Cardiac septum (tissue), 1 donor: ENCODE data around the gene KCNE1. TPM values are rescaled to one million over a fixed set of nuclear protein-coding genes. Genes with fewer than 3 reads are reported as not detected.
"Not testable (repeated sequence)": the region's sequence is repeated elsewhere in the genome, so short reads cannot be mapped to it uniquely, and the experiment has no call there.

Experiments
- DNase-seq: peaks from one replicate; pipeline ENCODE4 v3.0.0-alpha.2; 2020; ENCODE audit warnings: low spot score
- intact Hi-C: fragments of 100-400 bp; cut with DNase I; formaldehyde crosslinking; loops from one replicate; pipeline ENCODE4 v1.14.0; 2022
- total RNA-seq: library from RNA; stranded (reverse); fragmentation: NEBNext Ultra II Directional; extraction: Animal tissue kit (Norgen Biotek cat#: 25700); gene quantifications from one replicate; pipeline ENCODE4 v1.2.1, GENCODE V29; 2021
- donor health status: DM: no; HTN: no; CAD: no.

Gene KCNE1
- total RNA-seq, 1 donor from 2014 or later, result 17.7 TPM

DNA sequence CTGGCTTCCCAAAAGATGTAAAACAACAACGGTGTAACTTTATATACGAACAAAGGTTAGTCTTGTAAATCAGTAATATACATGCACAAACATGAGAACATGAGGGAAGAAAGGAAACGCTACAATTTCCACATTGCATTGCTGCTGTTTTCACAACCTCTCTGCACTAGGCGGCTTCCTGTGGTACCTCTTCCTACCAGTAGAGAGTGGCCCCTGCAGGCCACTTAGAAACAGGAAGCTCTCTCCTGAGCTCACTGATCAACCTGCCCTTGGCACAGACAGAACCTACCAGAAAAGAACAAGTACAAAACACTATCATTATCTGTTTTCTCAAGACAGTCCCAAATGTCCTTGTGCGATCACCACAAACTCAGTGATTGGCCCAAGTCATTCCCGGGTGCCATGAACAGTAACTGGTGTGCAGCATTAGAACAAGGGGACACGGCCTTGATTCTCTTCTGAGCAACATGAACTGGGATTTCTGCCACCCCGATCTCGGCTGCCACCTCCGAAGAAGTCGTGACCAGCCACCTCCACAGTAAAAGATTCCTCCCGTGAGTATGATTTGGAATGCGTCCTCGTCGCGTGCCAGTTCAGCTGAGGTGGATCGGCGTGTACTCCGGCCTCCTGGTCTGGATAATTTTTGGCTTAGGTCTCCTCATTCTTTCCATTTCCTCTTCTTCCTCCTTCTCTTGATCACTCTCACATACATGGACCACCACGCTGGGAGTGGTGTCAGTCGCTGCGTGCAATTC, 5.7 kb upstream of the KCNE1 start:
- intact Hi-C loops, result no loop called here
- DNase-seq, result peak; percentile 78

DNA sequence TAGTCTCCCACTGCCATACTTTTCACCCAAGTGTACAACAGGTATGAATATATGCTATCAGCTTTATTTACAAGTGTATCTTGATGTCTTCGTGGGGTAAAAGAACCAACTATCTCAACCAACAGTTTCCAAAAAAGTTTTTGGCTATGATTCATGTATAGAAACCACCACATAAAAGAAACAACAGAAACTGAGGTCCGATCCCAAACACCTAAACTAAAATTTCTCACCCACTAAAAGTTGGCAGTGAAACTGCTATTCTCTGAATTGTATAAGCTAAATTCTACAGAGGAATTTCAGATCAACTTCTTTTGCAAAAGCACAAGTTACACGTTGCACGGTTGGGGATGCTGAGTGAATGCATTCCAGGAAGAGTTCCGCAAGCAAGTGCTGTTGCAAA, 5.0 kb upstream of the KCNE1 start:
- intact Hi-C loops, result no loop called here
- DNase-seq, result no peak

DNA sequence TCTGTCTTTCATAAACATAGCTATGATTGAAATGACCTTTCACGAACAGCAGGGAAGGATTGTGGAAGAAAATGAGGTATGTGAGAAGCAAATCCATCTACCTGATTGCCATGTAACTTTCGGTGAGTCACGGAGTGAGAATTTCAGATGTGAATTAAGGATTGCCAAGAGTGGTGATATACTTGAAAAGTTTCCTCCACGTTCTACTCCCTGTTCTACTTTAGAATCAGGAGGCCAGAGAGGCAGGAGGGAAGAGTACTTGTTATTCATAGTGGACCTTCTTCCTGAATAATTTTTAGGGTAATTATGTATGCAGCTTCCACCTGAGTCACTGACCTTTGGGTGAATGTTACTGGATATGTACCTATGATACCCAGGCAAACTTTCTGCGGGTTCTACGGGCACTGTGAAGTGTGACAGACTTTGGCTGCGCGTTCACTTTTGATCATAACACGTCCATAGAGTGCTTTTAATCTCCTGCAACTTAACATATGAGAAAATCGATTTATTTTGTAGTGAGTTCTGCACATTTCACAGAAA, 2.6 kb upstream of the KCNE1 start:
- DNase-seq, result no peak
- intact Hi-C loops, result no loop called here

DNA sequence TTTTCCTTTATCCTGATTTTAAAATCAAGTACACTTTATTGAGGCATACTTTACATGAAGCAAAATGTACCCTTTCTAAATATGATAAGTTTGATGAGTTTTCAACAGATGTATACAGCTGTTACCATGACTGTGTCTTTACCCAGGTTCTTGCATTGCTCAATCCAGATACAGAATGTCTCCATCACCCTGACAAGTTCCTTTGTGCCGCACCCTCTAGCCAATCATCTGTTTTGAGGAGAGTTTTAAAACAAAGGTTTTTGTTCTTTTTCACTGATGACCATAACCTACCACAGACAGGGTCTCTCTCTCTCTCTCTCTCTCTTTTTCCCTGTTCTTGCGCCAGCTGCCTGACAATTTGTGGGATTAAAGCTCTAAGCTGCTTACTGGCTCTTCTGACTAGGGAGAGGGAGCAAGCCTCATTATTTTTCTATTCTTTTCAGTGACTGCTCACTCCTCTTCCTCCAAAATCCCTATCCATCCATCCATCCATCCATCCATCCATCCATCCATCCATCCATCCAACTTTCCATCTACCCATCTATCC, 1.2 kb upstream of the KCNE1 start:
- no peak for DNase-seq
- intact Hi-C loops, result no loop called here

DNA sequence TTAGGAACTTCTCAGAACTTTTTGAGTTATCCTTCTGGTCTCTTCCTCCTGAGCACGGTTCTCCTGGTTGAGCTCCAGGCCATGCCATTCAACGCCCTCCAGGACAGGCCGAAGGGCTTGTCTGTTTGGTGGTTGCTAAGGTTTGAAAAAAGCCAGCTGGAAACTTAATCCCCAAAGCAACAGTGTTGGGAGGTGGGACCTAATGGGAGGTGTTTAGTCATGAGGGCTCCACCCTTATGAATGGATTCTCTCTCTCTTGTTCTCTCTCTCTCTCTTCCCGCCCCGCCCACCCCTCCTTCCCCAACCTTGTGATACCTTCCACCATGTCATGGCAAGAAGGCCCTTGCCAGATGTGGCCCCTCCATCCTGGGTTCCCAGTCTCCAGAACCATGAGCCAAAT, 829 bp downstream of the KCNE1 start:
- intact Hi-C loops, result loop anchor here (1.0 kb wide), 1 partner anchor 71 kb away; no protein-coding TSS in a partner anchor
- no peak for DNase-seq

DNA sequence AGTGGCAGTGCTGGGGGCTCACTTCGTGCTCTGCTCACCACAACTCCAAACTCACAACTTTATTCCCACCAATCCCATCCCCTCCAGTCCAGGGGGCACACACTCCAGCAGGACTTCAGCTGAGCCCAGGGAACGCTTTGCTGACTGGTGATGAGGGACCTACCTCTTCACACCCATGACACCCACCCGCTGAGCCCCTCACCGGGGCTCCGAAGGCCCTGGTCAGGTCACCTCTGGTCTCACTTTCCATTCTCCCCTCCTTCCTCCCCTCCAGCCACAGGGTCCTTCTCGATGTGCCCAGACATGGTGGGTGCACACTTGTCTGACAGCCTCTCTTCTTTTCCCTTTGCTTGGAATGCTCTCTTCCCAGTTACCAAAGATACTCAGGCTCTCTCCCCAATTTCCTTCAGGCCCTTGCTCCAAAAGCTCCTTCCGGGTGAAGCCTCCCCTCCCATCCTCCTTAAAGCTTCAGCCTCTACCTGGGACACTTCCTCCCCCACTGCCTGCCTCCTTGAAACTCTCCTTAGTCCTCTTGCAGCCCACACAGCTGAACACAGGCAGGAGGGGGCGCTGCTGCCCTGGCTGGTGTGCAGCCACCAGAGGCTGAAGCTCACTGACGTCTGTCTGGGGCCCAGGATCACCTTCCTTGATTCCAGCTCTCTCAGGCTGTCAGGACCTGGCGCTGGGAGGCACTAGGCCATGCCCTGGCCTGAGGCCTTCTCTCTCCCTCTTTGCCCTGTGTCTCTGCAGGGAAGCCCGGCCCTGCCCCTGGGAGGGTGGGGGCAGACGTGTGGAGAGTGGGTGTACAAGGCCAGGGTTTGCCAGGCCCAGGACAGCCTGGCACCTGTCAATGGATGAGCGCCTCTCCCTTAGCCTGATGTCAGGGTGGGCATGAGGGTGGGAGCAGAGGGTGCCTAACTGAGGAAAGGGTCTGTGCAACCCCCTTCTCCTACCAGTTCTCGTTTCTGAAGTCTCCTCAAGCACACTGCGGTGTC, 1.6 kb downstream of the KCNE1 start:
- DNase-seq, result peak; percentile 94
- intact Hi-C loops, result loop anchor here (1.0 kb wide), 1 partner anchor 72 kb away; no protein-coding TSS in a partner anchor

DNA sequence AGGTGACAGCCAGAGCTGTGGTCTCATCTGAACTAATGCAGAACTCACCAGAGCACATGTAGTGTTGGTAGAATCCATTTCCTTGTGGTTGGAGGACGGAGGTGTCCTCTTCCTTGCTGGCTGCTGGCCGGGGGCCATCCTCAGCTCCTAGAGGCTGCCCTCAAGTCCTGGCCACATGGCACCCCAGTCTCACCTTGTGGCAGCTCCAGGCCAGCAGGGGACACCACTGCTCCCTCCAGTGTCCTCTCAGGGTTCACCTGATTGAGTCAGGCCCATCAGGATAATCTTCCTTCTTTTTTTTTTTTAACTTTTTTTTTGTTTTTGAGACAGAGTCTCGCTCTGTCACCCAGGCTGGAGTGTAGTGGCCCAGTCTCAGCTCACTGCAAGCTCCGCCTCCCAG, 2.9 kb downstream of the KCNE1 start:
- intact Hi-C loops, result loop anchor here (1.0 kb wide), 1 partner anchor 94 kb away; no protein-coding TSS in a partner anchor
- DNase-seq, result no peak

DNA sequence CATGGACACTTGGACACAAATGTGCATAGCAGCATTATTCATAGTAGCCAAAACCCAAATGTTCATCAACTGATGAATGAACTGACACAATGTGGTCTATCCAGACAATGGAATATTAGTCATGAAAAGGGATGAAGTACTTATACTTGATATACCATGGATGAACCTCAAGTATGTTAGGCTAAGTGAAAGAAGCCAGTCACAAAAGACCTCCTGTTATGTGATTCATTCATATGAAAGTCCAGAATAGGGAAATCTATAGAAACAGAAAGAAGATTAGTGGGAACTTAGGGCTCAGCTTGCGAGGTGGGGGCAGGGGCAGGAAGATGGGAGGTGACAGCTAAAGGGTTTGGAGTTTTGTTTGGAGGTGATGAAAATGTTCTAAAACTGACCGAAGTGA, 7.4 kb downstream of the KCNE1 start:
- no peak for DNase-seq
- intact Hi-C loops, result no loop called here

DNA sequence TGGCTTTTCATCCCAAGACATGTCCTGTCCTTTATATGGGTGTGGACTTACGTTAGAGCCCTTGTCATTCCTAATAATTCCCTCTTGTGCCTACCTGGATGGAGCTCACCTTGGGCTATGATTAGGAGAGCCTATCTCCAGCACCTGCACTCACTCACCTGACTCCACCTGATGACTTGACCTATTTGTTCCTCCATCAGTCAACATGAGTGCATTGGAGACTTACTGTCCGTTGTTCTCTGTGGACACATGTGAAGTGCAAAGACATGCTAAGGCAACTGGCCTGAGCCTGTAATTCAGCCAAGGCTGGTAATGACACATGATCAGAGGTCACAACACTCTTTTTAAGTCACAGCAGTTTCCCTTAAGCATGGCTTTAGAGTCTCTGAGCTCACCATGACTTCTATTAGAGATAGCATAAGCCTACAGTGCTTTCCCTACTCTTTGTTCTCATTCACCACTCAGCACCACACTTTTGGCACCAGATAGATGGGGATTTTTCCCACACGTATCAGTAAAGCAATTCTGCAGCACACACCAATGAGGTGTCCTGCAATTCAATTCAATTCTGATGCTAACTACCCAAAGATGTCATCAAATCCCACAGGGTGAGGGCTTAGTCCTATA, 9.4 kb downstream of the KCNE1 start:
- no peak for DNase-seq
- intact Hi-C loops, result no loop called here

DNA sequence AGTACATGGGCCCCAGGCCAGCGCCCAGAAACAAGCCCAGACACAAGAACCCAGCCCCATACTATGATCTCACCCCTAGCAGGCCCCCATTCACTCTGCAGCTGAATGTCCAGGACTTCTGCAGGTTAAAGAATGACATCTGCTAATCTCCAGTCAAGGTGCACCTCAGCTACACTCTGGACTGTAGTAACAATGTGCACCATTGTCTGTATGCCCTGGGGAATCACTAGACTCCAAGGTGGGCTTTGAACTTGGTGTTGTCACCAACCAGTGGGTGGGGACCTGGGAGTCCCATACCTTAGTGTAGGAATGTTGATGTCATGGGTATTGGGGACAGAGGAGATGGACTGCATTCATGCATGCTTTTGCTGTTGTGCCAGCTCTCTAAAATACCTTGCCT, 10.3 kb downstream of the KCNE1 start:
- no peak for DNase-seq
- intact Hi-C loops, result no loop called here

DNA sequence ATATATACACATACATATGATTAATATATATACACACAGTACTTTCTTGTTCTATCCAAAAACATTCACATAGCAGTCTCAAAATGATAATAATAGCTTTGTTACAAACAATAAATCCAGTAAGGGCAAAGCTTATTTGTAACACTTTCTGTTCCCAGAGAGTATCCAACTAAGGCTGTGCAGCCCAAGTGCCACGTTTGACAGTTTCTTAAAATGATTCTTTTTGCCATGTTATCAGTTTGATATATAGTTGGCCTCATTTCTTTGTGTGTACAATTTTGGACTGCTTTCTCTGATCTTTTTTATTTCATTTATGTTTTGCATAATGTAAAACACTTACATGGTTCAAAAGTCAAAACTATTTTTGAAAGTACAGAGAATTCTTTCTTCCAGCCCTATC, 11.8 kb downstream of the KCNE1 start:
- intact Hi-C loops, result no loop called here
- DNase-seq, result no peak

DNA sequence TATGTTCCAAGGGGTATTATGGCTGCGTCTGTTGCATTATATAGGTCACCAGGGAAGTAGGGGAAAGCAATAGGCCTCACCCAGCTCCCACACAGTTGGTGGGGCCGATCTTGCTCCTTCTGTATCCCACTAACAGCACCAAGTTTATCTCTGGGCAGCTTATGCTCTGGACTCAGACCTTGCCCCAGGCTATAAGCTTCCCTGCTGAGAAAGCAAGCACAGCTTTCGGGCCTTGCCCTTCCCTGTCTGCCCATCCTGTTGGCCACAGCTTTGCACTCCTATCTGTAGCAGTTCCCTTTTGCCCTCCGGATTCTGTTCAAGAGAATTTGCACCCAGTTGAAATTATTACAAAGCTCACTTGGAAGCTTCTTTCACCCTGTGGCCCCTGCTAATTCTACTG, 12.9 kb downstream of the KCNE1 start:
- intact Hi-C loops, result no loop called here
- no peak for DNase-seq

DNA sequence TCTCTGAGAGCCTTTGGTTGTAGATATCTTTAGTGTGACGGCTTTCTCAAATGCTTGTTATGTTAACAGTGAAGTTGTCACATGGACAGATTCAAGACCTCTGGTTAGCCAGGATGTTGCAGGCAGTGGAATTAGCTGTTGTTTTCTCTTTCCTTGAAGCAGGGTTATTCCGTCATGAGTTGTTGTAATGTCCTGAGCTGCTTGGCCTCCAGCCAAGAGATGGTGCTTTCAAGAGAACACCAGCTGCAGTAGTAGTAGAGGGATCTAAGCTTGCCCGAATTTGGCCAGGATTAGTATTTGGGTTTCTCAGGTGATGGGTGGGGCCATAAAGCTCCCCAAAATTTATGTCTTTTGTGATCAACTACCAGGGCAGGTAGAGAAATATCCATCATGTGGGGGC, 13.4 kb downstream of the KCNE1 start:
- DNase-seq, result no peak
- intact Hi-C loops, result no loop called here

DNA sequence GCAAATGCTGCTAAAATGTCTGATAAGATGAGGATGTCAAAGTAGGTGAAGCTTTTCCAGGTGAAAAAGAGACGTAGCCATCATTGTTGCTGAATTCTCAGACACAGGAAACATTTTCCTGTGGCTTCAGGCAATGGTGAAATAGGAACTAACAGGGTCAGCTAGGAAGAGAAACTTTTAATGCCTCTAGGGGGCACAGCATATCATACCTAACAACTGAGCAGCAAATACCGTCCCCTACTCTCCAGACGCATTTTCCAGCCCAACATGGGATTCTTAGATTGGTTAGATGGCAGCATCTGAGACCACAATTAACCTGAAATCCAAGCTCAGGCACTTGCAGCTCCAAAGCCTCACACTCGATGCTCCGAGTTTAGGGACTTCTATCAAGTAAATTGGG, 28.2 kb downstream of the KCNE1 start:
- intact Hi-C loops, DNase-seq: not testable (repeated sequence)

DNA sequence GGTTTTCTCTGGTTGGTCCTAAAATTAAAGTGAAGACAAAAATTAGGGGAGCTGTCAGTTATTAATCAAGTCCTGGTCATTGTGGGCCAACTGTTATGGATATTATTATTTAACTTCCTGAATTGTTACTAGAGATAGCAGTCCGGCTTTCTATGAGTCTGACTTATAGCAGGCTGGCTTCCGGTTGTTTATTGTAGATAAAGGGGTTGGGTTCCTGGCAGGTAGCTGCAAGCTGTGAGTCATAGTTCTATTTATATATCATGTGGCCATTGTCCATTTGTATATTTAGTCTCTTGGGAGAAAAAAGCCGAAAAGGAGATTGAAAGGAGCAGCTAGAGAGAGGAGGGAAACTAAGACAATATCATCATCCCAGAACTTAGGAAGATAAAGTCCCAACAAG, 28.6 kb downstream of the KCNE1 start:
- DNase-seq, intact Hi-C loops: not testable (repeated sequence)

DNA sequence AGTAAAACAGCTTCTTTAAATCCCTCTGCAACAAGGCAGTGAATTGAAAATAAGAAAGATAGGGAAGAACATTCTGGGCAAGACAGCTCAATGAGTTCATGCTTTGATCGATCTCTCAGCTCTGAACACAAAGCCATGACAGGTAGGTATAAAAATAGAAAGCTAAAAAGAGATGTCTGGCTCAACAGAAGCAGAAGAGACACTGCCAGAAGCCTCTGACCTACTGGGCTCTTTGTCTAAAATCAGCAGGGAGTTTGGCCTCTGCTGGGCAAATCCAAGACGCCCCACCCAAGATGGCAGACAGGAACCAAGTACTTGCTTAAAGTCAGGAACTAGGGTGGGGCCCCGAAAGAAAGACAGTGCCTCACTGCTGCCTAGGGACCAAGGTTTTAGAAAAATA, 44.7 kb downstream of the KCNE1 start:
- intact Hi-C loops, DNase-seq: not testable (repeated sequence)

DNA sequence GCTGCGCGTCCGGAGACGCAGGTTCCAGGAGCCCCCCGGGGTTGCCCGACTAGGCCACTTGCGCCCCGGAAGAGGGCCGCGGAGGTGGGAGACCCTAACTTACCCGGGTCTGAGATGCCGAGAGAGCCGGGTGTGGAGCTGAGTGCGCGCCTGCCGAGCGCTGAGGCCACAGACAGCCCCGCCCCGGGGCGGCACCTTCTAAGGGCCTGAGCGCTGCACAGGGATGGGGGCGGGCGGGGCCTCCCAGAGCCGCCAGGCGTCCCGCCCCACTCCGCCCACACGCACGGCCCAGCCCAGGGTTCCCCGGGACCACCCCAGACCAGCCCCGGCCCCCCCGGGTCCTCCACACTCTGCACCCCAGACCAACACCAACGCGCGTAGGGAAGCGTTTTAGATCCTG, 52.6 kb downstream of the KCNE1 start:
- DNase-seq, intact Hi-C loops: not testable (repeated sequence)

DNA sequence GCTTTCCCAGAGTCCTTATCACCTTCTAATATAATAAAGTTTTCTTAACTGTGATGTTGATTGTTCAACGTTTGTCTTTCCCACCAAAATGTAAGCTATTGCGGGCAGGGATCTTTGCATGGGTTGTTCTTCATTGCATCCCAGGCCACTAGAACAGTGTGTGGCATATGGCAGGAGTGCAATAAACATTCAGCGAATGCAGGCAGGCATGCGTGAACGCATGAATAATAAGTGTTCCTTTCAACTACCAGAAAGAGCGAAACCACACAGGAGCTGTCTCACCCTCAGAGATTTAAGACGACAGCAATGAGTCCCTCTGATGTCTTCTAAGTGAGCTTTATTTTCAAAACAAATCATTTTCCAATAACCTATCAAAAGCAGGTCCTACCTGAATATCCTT, 53.7 kb downstream of the KCNE1 start:
- intact Hi-C loops, result not testable (repeated sequence)

DNA sequence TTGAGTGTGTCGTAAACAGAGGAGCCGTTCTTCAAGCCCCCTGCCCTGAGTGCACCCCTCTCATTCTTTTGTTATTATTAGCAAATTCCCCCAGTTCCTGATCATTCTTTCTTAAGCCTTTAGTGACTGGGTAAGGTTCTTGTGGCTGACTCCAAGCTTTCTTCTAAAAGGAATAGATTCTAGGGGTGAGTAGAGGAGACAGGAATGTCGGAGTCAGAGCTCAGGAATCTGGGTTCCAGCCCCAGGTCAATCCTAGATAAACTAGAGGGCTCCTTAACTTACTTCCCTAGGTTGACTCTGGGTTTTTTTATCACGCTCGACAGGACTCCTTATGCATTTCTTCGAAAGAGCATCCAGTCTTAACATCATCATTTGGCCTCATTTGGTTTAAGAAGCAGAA, 55.8 kb downstream of the KCNE1 start:
- intact Hi-C loops, result not testable (repeated sequence)

More for the DNA sequence above, 53.7 kb downstream of the KCNE1 start:
- DNase-seq, result not testable (repeated sequence)

More for the DNA sequence above, 55.8 kb downstream of the KCNE1 start:
- not testable (repeated sequence) for DNase-seq
